Activated CD4-positive, alpha-beta T cell treated with anti-CD3 and anti-CD28 coated beads, Interleukin-2, Interleukin-4, amounts not matched to agents 100 ng/mL and 50 ng/mL, durations not matched to agents 16 hours and 8 hours (primary cell): ENCODE results near the gene SOCS6.

Experiments
- DNase-seq: peaks from one replicate; pipeline ENCODE4 v3.0.0-alpha.2; 2020; ENCODE audit warnings: low spot score

SOCS6 gene

GRCh38 chr18:70288171-70288850, 534 bp upstream of the SOCS6 start:
- no peak for DNase-seq

GRCh38 chr18:70289351-70290312, 787 bp downstream of the SOCS6 start:
- peak; percentile 12 for DNase-seq

DNA sequence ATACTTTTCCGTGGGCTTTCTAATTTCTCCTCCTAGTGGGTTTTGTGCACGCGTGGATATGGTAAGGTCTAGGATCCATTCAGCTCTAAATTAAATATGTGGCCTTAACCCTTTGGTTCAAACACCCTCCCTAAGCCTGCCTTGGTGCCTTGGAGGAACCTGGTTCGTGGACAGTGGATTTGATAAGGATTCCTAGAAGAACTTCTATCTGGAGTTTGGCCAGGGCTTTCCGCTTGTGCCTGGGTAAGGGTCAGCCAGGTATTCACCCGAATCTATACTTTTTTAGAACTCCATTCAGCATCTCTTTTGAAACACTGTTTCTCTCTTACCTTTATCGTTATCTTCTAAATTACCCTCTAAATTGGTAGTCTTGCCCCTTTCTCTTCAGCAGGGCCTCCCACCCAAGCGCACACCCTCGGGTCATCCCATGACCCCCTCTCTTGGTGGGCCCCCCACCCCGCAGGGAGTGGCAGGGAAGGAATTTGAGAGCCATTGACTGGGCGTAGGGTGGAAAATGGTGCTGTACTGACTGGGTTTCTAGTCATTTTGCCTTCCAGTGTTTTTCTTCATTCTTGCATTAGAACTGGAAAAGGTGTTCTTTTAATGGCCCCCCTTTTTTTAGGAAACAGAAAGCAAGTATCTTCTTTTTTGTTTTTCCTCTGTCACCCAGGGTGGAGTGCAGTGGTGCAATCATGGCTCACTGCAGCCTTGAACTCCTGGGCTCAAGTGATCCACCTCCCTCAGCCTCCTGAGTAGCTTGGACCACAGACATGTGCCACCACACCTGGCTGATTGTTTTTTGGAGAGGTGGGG, 1.8 kb downstream of the SOCS6 start:
- DNase-seq, result no peak

DNA sequence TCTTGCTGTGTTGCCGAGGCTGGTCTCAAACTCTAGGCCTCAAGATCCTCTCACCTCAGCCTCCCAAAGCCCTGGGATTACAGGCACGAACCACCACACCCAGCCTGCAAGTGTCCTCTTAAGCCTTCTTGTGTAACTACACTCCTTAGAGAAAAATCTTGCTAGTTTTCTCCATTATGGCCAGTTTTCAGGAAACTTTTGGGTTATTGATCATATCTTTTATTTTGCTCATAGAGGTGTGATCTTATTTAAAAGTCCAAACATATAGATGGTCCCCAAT, 2.4 kb downstream of the SOCS6 start:
- DNase-seq, result no peak

DNA sequence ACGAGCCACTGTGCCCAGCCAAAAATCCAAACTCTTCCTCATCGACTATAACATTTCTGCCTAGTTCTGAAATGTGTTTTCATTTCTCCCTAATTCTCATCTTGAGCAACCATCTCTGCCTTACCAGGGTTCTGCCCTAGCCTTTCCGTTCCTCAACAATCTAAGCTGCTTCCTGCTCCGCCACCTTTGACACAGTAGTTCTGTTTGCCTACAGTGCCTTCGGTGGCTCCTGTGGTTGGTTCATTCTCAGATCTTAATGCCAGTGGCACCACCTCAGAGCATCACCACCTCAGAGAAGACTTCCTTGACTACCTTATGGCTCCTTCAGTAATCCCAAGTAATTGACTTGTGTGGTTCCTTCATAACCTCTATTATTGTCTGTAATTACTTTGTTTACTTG, 3.8 kb downstream of the SOCS6 start:
- no peak for DNase-seq

DNA sequence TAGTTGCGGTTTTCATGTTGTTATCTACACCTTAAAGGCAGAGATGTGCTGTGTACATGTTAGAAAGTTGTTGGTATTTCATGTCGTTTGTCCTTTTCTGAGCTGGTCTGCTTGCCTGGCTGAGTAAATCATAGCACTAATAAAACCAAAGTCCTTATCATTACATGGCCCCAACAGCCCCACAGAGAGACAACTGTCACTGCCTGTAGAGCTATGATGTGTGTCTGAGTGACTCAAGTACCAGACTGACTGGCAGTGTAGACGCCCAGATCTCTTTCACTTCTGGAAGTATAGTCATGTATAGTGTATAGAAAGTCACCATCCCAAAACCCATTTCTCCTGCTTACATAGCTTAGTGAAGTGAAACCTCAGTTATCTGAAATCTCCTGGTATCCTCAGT, 4.3 kb downstream of the SOCS6 start:
- DNase-seq, result peak; percentile 26

DNA sequence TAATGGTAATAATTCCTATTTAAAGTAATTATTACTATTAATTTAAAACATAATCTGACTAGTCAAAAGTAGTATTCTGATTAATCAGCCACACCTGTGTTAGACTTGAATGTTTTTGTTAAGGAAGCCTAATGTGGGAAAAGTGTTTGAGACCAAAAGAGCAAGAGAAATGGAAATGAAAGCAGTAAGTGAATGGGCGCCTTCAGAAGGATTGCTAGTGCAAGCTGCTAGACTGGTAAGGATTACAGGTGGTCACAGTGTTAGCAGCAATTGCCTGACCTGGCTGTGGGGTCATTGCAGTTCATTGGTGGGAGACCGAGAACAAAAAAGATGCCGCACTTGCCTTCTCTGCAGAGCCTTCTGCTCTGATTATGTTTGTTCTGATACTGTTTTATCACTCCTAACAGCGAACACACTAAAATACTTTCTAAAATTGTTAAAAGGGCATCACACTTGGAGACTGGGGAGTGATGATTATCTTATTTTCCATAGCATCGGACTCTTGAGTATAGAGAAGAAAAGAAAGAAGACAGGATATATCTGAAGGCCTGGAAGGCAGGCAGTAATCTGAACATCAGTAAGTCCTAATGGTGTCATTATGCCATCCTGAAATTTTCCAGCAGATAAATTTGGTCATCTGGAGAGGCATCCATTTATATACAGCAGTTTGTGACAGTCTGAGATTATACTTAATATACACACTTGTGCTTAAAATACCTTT, 5.8 kb downstream of the SOCS6 start:
- no peak for DNase-seq

DNA sequence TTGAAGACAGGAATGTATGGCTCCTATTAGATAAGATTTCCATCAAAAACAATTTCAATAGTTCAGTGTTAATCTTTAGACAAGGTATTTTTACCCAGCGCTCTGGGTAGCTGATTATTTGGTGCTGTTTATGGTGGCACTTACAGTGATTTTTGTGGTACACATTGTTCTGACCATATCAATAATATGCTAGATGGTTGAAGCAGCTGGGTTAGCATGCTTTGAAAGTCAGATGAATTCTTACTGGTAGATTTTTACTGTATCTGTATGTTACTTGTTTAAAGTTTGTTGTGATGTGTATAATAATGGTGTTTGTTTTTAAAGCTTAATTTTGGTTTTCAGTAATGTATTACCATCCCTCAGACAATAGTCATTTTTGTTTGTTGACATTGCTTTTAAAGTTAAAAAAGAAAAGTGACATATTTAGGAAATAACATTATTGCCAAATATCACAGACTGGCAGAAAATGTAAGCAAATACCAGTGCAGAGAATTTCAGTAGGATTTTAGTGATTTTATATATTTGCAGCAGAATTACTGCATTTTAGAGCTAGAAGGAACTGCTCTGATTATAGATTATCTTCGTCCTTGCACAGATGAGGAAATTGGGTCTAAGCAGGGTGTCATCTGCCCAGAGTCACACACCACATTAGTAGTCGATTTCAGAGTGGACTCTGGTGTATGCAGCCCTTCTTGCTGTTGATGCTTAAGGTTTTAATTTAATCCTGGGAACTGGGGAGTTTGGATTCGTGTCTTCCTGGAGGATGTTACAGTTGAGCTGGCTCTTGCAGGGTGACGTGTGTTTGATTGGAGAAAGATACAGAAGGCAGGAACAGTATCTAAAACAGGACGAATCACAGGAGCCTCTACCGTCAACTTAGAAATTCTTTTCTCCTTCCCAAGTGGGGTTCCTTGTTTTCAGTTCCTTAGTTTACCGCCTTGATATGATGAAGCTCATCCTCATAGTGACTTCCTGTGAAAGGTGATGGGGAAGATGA, 6.6 kb downstream of the SOCS6 start:
- DNase-seq, result no peak

DNA sequence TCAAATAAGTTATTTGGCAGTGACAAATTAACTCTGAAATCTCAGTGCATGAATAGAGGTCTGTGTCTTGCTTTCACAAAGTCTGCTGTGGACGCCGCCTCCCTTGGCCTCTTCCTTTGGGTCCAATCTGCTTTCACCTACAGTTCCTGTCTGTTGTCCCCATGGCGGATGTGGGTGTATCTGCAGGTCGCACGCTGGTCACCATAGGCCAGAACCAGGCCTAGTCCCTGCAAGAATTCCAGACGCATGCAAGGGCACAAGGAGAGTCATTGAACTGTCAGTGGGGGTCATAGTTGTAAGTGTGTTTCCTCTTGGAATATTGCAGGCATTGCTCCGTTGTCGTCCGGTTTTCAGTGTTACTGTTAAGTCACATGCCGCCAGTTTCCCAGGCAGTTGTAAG, 7.4 kb downstream of the SOCS6 start:
- DNase-seq, result no peak

DNA sequence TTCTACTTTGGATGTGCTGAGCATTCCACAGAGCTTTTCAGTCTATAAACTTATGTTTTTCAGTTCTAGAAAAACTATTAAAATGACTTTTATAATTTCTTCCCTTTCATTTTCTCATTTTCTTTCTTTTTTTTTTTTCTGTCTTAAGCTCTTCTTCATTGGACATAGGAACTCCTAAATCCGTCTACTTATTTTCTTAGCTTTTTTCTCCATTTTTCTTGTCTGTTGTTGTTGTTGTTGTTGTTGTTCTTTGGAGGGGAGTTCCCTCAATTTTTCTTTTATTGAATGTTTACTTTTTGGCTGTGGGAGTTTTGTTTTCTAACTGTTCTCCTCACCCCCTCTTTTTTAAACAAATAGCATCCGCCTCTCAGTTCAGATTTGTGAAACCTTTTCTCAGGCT, 7.9 kb downstream of the SOCS6 start:
- DNase-seq, result no peak

DNA sequence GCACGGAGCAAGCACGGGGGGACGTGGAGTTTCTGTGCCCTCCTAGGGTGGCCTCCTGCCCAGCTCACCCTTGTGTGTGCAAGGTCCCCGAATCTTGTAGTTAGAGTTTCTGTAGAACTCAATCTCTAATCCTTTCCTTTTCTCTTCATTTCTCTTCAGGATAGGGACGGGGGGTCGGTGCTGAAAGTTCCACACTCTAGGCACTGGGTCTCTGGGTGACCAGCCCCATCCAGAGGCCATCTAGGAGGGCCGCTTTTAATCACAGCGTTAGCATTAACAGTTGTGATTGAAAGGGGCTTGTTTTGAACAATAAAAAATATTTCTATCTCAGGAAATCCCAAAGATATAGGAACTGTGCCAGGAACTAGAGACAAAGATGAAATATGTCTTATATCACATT, 10.5 kb downstream of the SOCS6 start:
- DNase-seq, result no peak

DNA sequence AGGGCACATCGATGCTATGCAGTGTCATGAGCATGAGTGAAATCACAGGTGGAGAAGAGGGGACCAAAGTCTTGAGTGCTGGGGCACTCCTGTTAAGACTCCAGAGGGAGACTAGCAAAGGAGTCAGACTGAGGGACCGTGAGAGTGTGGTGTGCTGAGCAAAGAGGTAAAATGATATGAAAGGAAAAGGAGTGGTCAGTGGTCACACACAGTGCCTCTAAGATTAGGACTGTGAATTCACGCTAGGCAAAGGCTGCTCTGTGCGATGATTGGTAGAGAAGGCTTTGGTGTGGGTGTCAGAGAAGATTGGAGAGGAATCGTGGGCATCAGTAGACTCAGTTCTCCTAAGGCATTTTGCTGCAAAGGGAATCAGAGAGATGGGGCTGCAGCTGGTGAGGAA, 12.8 kb downstream of the SOCS6 start:
- no peak for DNase-seq

DNA sequence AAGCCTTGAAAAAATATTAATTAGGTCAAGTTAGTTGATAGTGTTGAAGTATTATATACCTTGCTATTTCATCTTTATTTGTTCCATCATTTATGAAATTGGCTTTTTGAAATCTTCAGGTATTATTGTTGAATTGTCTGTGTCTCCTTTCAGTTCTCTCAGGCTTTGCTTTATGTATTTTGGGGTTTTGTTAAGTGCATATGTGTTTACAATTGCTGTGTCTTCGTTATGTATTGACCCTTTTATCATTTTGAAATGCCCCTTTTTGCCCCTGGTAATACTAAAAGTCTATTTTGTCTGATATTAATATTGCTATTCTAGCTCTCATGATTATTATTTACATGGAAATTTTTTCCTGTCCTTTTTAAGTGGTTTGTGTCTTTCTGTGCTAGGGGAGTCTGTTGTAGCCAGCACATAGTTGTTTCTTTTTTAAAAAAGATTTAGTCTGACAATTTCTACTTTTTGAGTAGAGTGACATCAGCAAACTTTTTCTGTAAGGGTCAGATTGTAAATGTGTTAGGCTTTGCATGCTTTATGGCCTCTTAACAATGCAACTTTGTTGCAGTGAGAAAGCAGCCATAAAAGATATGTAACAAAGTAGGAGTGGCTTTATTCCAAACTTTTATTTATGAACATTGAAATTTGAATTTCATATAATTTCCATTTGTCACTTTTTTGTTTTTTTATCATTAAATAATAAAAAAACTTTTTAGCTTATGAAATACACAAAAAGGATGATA, 19.9 kb downstream of the SOCS6 start:
- DNase-seq, result no peak

DNA sequence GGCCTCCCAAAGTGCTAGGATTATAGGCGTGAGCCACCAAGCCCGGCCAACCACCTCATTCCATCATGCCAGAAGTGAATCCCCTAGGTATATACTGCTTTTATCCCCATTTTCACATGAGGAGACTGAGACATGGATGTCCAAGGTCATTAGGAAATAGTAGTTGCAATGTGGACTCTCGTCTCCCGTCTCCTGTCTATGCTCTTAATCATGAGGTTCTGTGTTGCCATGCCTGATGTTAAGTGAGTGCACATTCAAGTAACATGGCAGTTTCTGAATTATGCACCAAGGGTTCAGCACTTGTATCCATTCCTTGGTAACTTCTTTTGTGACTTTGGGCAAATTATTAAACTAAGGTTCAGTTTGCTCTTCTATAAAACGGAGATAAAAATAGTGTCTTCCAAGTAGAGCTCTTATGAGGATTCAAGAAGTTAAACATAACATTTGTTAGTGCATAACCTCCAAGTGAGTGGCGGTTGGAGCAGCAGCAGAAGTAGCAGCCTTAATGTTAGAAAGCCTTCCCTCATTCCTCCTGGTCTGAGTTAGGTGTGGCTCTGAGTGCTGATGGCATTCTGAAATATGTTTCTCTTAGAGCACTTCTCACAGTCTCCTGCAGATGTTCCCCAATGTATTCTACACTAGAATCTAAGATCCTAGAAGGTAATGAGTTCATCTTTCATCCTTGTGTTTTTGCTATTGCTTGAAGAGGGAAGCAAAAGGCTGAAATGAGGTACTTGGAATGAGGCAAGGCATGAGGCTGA, 21.9 kb downstream of the SOCS6 start:
- DNase-seq, result no peak

DNA sequence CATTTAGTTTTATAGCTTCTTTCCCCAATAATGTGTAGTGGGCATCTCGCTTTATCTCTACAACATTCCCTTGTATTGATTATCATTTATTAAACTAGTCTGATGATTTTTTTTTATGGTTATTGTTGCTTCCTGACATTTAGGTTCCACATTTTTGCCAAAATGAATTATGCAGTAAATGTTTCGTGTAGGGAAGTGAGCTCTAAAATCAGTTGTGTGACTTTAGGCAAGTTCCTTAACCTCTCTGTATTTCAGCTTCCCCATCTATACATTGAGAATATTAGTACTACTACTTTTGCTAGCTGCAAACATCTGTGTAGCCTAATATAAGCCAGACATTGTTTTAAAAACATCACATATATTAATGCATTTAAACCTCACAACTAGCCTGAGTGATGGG, 22.9 kb downstream of the SOCS6 start:
- DNase-seq, result no peak

- no peak for DNase-seq
Observed at GRCh38 chr18:70313640-70314039, 24.8 kb downstream of the SOCS6 start.

GRCh38 chr18:70314151-70314782, 25.4 kb downstream of the SOCS6 start:
- no peak for DNase-seq

- no peak for DNase-seq
Observed at GRCh38 chr18:70319187-70319586, 30.3 kb downstream of the SOCS6 start.

DNA sequence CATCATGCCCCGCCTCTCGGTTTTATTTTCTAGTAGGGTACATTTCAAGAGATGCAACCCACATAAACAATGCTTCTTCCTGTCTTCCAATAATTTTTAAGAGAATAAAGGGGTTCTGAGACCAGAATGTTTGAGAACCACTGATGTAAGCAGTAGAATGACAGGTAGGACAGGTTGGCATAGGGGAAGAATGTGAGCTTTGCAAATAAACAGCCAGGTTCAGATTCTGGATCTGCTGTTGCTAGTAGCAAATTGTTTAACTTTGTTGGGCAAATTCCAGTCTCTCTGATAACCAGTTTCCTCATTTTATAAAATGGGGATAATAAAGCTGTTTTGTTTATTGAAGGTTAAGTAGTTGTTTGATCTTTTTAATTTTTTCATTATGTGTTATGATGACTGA, 32.8 kb downstream of the SOCS6 start:
- no peak for DNase-seq
